GM12891 (cell line): ENCODE data around the gene NAXD.

Experiments
- PAX5 ChIP-seq: IDR thresholded peaks from 2 replicates; pipeline ENCODE4 v1.6.1; 2011; ENCODE audit warnings: low read length, moderate library complexity, mild to moderate bottlenecking; ENCODE audit not compliant: insufficient read depth, severe bottlenecking
- POLR2A ChIP-seq: IDR thresholded peaks from 2 replicates; pipeline ENCODE4 v1.6.1; 2011; ENCODE audit warnings: low read depth, low read length, control low read depth
- POLR2AphosphoS5 ChIP-seq: IDR thresholded peaks from 2 replicates; pipeline ENCODE4 v1.6.1; 2011; ENCODE audit warnings: low read depth, low read length, control low read depth
- POU2F2 ChIP-seq: IDR thresholded peaks from 2 replicates; pipeline ENCODE4 v1.6.1; 2011; ENCODE audit warnings: low read depth, mild to moderate bottlenecking, control low read depth, low read length, moderate library complexity
- SPI1 ChIP-seq: IDR thresholded peaks from 2 replicates; pipeline ENCODE4 v1.6.1; 2011; ENCODE audit warnings: low read depth, low read length, control low read depth
- TAF1 ChIP-seq: IDR thresholded peaks from 2 replicates; pipeline ENCODE4 v1.6.1; 2011; ENCODE audit warnings: low read depth, low read length, control low read depth

DNA sequence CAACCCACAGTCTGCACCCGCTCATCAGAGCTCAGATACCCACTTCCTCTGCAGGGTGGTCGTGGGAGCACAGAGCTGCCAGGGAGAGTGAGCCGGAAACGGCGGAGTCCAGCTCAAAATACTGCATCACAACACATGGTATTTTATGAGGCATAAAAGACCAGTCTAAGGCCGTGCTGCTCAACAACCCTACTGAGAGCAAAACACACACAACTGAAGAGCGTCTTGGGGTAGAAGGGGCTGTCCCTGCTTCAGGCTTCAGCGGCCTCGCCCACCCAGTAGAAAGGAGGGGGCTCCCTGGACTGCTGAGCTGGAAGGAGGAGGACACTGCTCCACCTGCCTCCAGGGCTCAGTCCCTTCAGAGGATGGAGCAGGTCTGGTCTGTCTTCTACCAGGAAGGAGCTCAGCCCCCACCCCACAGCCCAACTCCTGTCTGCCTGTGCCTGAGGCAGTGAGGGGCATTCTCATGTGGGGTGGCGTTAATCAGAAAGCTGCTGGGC, 36.9 kb downstream of the NAXD start:
- TF ChIP-seq POLR2A (no peak), POLR2AphosphoS5 (no peak), POU2F2 (no peak), TAF1 (no peak), SPI1 (no peak), PAX5 (no peak)
